ENCODE measurements around the gene SLU7.
A peak's percentile ranks its signal among the peaks of the same experiment; 100 is the strongest.

DNA sequence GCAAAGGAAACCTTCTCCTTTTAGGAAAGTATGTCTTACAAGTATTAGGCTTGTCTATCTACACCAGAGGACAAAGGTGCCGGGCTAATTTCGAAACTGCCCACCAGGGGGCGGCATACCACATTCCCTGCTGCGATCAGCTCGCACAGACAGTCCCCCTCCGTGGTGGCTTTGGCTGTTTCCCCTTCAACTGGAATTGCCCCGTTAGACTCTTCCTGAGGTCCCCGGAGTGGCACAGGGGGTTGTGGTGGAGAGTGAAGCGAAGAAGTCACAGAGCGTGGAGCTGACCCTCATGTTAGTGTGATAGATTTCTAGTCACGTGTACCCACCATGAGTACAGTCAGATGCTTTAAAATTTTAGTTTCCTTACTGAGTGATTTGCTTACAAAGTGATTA is 20.3 kb upstream of the SLU7 start:
- TF ChIP-seq, protein P1, sequence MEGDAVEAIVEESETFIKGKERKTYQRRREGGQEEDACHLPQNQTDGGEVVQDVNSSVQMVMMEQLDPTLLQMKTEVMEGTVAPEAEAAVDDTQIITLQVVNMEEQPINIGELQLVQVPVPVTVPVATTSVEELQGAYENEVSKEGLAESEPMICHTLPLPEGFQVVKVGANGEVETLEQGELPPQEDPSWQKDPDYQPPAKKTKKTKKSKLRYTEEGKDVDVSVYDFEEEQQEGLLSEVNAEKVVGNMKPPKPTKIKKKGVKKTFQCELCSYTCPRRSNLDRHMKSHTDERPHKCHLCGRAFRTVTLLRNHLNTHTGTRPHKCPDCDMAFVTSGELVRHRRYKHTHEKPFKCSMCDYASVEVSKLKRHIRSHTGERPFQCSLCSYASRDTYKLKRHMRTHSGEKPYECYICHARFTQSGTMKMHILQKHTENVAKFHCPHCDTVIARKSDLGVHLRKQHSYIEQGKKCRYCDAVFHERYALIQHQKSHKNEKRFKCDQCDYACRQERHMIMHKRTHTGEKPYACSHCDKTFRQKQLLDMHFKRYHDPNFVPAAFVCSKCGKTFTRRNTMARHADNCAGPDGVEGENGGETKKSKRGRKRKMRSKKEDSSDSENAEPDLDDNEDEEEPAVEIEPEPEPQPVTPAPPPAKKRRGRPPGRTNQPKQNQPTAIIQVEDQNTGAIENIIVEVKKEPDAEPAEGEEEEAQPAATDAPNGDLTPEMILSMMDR (conservative IDR thresholded peaks at IDR 0.05) = peak; percentile 93
- TF ChIP-seq EZH2 (IDR thresholded peaks at IDR 0.05; ENCODE audit: low read depth) = no peak

Data from PC-9 (cell line).